ENCODE results near the gene GREM2.

GRCh38 chr1:240445369-240445768 lies 166.6 kb downstream of the GREM2 start:
- TF ChIP-seq CTCF (conservative IDR thresholded peaks at IDR 0.05; ENCODE audit: low read depth, low read length) (no peak), EZH2phosphoT487 (IDR thresholded peaks at IDR 0.05; ENCODE audit: borderline replicate concordance, low read length) (no peak), EZH2 (IDR thresholded peaks at IDR 0.05; ENCODE audit: low read length, unreplicated experiment) (no peak)
